ENCODE data around the gene KCND2. TPM values are rescaled to one million over a fixed set of nuclear protein-coding genes. Genes with fewer than 3 reads are reported as not detected.

Gene KCND2
- total and polyA plus RNA-seq, 2 of the 8 experiments (the other 6 are each of a cell fraction or from before 2014, with no cell fraction given) = 4.6 to 7.7 TPM

- Histone ChIP-seq H2BK15ac (ENCODE audit: low read length) (no peak overlapping the region), H3K27ac (ENCODE audit: low read depth, low read length) (no peak overlapping the region), H2AFZ (ENCODE audit: low read length) (peak overlapping the region; percentile 46; the same call in 1 of the 2 replicates), H2BK20ac (ENCODE audit: low read length) (no peak overlapping the region), H3K18ac (ENCODE audit: extremely low read depth, low read length) (no peak overlapping the region), H3K23ac (ENCODE audit: insufficient read length) (no peak overlapping the region), H3K56ac (replicated peaks; ENCODE audit: insufficient read length, low read depth, low read length) (no peak overlapping the region), H2AK5ac (ENCODE audit: low read depth, low read length) (no peak overlapping the region), H3K36me3 (ENCODE audit: control insufficient read depth in 2 of 4, insufficient read depth in 4 of 4, low read length in 3 of 4) (peaks cover 0 to 3% (median 0%) of the 10 kb centered on the region in 4 experiments; a peak in 2 of 8 replicates), H3K27me3 (replicated peaks in 1 of 4; ENCODE audit: control insufficient read depth in 3 of 4, extremely low read depth in 1 of 4, insufficient read depth in 3 of 4, low read length in 3 of 4) (peaks cover 0 to 15% (median 8%) of the 10 kb centered on the region in 4 experiments; a peak in 5 of 7 replicates), H3K4me1 (replicated peaks in 1 of 4; ENCODE audit: control insufficient read depth in 3 of 4, insufficient read depth in 4 of 4, low read length in 3 of 4) (peaks cover 3 to 11% (median 7%) of the 10 kb centered on the region in 4 experiments), H3K14ac (ENCODE audit: insufficient read length) (no peak overlapping the region), H4K91ac (replicated peaks; ENCODE audit: insufficient read length, low read length) (no peak overlapping the region), H3K79me1 (ENCODE audit: low read depth, low read length) (peaks cover 4% of the 10 kb centered on the region; the same call in 1 of the 2 replicates), H3K9ac (replicated peaks in 1 of 4; ENCODE audit: extremely low read depth in 1 of 4, low read depth in 3 of 4, low read length in 3 of 4) (peak overlapping the region in 1 of 4 experiments; percentile 55; a peak in 1 of 7 replicates), H2BK5ac (ENCODE audit: low read depth, low read length) (no peak overlapping the region), H2BK120ac (replicated peaks; ENCODE audit: low read depth, low read length) (no peak overlapping the region), H2BK12ac (ENCODE audit: low read depth, low read length) (no peak overlapping the region), H3K79me2 (ENCODE audit: control insufficient read depth in 1 of 2, insufficient read depth in 2 of 2, low read length in 2 of 2) (peaks cover 0 to 22% of the 10 kb centered on the region in 2 experiments; a peak in 2 of 4 replicates), H4K8ac (ENCODE audit: extremely low read depth, insufficient read depth, low read length) (no peak overlapping the region), H3K4ac (replicated peaks; ENCODE audit: insufficient read length, low read depth, low read length) (no peak overlapping the region), H4K20me1 (replicated peaks in 1 of 2; ENCODE audit: control insufficient read depth in 1 of 2, insufficient read depth in 2 of 2, low read length in 2 of 2) (no peaks in the 10 kb centered on the region), H4K5ac (ENCODE audit: insufficient read length, low read depth, low read length) (no peak overlapping the region), H3K23me2 (ENCODE audit: low read depth, low read length) (peaks cover 12% of the 10 kb centered on the region), H3K4me3 (ENCODE audit: extremely low read depth in 1 of 4, insufficient read depth in 2 of 4, low read depth in 3 of 4, low read length in 4 of 4) (peak overlapping the region; percentile 61 to 93 (median 80)), H3K4me2 (ENCODE audit: insufficient read depth in 1 of 2, low read depth in 2 of 2, low read length in 2 of 2) (peak overlapping the region; percentile 63 to 93), H3K9me3 (ENCODE audit: insufficient read depth in 2 of 2, low read depth in 1 of 2, low read length in 1 of 2) (no peaks in the 10 kb centered on the region)
- CTCF ChIA-PET (ENCODE audit: partially characterized antibody) = interaction anchor here (0.8 to 2.0 kb wide), 8 partner anchors 10 to 454 kb away, joined by 3 to 11 read pairs (median 4); no protein-coding TSS in a partner anchor
- POLR2A ChIA-PET (ENCODE audit: partially characterized antibody) = interaction anchor here (0.7 kb wide), 2 partner anchors 9 to 23 kb away, joined by 3 read pairs; no protein-coding TSS in a partner anchor
- WGBS, 2 experiments (ENCODE audit: extremely low coverage in 1 of 2, insufficient coverage in 1 of 2, insufficient read length in 1 of 2, insufficient replicate concordance in 2 of 2, low coverage in 1 of 2, low lambda C conversion rate in 2 of 2, missing lambda C conversion rate in 1 of 2) = 1% methylated on average over 17 of the region's 17 CpGs; no CpG with 5 or more reads in 1 of the 2 experiments
- DNase-seq (ENCODE audit: low read depth in 1 of 2, low spot score in 2 of 2) (peak in 1 of 2 experiments; percentile 54), FAIRE-seq (peak; percentile 96)
- TF ChIP-seq CHD2 (IDR thresholded peaks at IDR 0.05; ENCODE audit: low read length) = no peak
- no peak for TF ChIP-seq RXRA (IDR thresholded peaks at IDR 0.05; ENCODE audit: insufficient read depth, low read depth, low read length)
- peak; percentile 52; the same call in 1 of the 2 replicates for TF ChIP-seq TEAD4 (IDR thresholded peaks at IDR 0.05; ENCODE audit: low read depth, low read length)
- TF ChIP-seq RAD21 (IDR thresholded peaks at IDR 0.05 in 1 of 2, conservative IDR thresholded peaks at IDR 0.05 in 1 of 2; ENCODE audit: low read depth in 2 of 2, low read length in 2 of 2) = peak; percentile 86 to 87
- TF ChIP-seq, protein P1, sequence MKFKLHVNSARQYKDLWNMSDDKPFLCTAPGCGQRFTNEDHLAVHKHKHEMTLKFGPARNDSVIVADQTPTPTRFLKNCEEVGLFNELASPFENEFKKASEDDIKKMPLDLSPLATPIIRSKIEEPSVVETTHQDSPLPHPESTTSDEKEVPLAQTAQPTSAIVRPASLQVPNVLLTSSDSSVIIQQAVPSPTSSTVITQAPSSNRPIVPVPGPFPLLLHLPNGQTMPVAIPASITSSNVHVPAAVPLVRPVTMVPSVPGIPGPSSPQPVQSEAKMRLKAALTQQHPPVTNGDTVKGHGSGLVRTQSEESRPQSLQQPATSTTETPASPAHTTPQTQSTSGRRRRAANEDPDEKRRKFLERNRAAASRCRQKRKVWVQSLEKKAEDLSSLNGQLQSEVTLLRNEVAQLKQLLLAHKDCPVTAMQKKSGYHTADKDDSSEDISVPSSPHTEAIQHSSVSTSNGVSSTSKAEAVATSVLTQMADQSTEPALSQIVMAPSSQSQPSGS (IDR thresholded peaks at IDR 0.05; ENCODE audit: low read length) = peak; percentile 24; the same call in 1 of the 2 replicates
- TF ChIP-seq YY1 (IDR thresholded peaks at IDR 0.05; ENCODE audit: low read depth, low read length) = peak; percentile 47; the same call in 1 of the 2 replicates
- peak in 2 of 3 experiments; percentile 60 to 80; a peak in 3 of 4 replicates for TF ChIP-seq CTCF (IDR thresholded peaks at IDR 0.05; ENCODE audit: control extremely low read depth in 1 of 3, insufficient read depth in 1 of 3, low read depth in 1 of 3, low read length in 3 of 3)
These were observed 714 bp upstream of the KCND2 start for GRCh38 chr7:120272261-120272660.
